SK-N-SH (cell line): ENCODE results near the gene SH3BP4.

Source experiments
- CTCF ChIP-seq: fragments of 200-600 bp; sonication (generic); IDR thresholded peaks from 2 replicates; pipeline ENCODE4 v1.6.1; 2017; ENCODE audit warnings: antibody characterized with exemption, mild to moderate bottlenecking, moderate library complexity
- EP300 ChIP-seq, 2 experiments: IDR thresholded peaks; 2 replicates each; pipeline versions ENCODE4 v1.4.0 to v1.6.1; 2012; ENCODE audit warnings: borderline replicate concordance in 1 of 2, low read depth in 1 of 2, low read length in 1 of 2
- GABPA ChIP-seq: IDR thresholded peaks from 2 replicates; pipeline ENCODE4 v1.4.0; 2012; ENCODE audit warnings: low read depth, mild to moderate bottlenecking
- GATA2 ChIP-seq: sonication (generic); formaldehyde crosslinking; IDR thresholded peaks from 2 replicates; pipeline ENCODE4 v1.5.0; 2020; ENCODE audit warnings: mild to moderate bottlenecking, missing genetic modification reagents
- IRF3 ChIP-seq: fragments of 150-350 bp; IDR thresholded peaks from 2 replicates; pipeline ENCODE4 v1.6.1; 2016; ENCODE audit warnings: mild to moderate bottlenecking, low read depth, low read length
- MXI1 ChIP-seq: IDR thresholded peaks from 2 replicates; pipeline ENCODE4 v1.6.1; 2012; ENCODE audit warnings: mild to moderate bottlenecking, low read depth, low read length, improper control_type of control experiment
- ZBTB33 ChIP-seq: IDR thresholded peaks from 2 replicates; pipeline ENCODE4 v1.4.0; 2012; ENCODE audit warnings: low read depth, borderline replicate concordance
- TF ChIP-seq, protein P1 (sequence below): IDR thresholded peaks from 2 replicates; pipeline ENCODE4 v1.6.1; 2012; ENCODE audit warnings: mild to moderate bottlenecking, low read depth, low read length, moderate library complexity

GRCh38 chr2:234970099-234970440, 18.3 kb downstream of the SH3BP4 start:
- TF ChIP-seq EP300 (IDR thresholded peaks at IDR 0.05; ENCODE audit: borderline replicate concordance in 1 of 2, low read depth in 1 of 2, low read length in 1 of 2) (no peak), CTCF (no peak), MXI1 (no peak), GABPA (no peak), IRF3 (no peak), GATA2 (CRISPR knock-in tag) (no peak), ZBTB33 (no peak)
- TF ChIP-seq, protein P1, sequence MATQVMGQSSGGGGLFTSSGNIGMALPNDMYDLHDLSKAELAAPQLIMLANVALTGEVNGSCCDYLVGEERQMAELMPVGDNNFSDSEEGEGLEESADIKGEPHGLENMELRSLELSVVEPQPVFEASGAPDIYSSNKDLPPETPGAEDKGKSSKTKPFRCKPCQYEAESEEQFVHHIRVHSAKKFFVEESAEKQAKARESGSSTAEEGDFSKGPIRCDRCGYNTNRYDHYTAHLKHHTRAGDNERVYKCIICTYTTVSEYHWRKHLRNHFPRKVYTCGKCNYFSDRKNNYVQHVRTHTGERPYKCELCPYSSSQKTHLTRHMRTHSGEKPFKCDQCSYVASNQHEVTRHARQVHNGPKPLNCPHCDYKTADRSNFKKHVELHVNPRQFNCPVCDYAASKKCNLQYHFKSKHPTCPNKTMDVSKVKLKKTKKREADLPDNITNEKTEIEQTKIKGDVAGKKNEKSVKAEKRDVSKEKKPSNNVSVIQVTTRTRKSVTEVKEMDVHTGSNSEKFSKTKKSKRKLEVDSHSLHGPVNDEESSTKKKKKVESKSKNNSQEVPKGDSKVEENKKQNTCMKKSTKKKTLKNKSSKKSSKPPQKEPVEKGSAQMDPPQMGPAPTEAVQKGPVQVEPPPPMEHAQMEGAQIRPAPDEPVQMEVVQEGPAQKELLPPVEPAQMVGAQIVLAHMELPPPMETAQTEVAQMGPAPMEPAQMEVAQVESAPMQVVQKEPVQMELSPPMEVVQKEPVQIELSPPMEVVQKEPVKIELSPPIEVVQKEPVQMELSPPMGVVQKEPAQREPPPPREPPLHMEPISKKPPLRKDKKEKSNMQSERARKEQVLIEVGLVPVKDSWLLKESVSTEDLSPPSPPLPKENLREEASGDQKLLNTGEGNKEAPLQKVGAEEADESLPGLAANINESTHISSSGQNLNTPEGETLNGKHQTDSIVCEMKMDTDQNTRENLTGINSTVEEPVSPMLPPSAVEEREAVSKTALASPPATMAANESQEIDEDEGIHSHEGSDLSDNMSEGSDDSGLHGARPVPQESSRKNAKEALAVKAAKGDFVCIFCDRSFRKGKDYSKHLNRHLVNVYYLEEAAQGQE = no peak
